GM18499 (cell line): ENCODE measurements around the gene SGK1.
A peak's percentile ranks its signal among the peaks of the same experiment; 100 is the strongest.

ENCODE experiments used
- ATAC-seq: cut with Tn5 transposase; IDR thresholded peaks from one replicate; pipeline ENCODE4 v1.9.1; 2021; ENCODE audit warnings: moderate number of reproducible peaks; ENCODE audit not compliant: insufficient read depth, unreplicated experiment

The SGK1 gene

GRCh38 chr6:134174672-134175531, 143.0 kb downstream of the SGK1 start:
- ATAC-seq = peak; percentile 45

- no peak for ATAC-seq
Observed at GRCh38 chr6:134173936-134174671, 143.8 kb downstream of the SGK1 start.

- no peak for ATAC-seq
Observed at GRCh38 chr6:134173366-134173725, 144.6 kb downstream of the SGK1 start.

- ATAC-seq = no peak
Observed at GRCh38 chr6:134172706-134173365, 145.1 kb downstream of the SGK1 start.

GRCh38 chr6:134172020-134172705, 145.7 kb downstream of the SGK1 start:
- no peak for ATAC-seq

- ATAC-seq = no peak
Observed at GRCh38 chr6:134171517-134171916, 146.4 kb downstream of the SGK1 start.

GRCh38 chr6:134170844-134171243, 147.1 kb downstream of the SGK1 start:
- ATAC-seq = no peak

GRCh38 chr6:134169871-134170486, 147.9 kb downstream of the SGK1 start:
- ATAC-seq = no peak

GRCh38 chr6:134168590-134169208, 149.2 kb downstream of the SGK1 start:
- ATAC-seq = no peak

GRCh38 chr6:134166511-134167261, 151.2 kb downstream of the SGK1 start:
- no peak for ATAC-seq

GRCh38 chr6:134165561-134166201, 152.2 kb downstream of the SGK1 start:
- no peak for ATAC-seq

GRCh38 chr6:134164300-134164699, 153.6 kb downstream of the SGK1 start:
- no peak for ATAC-seq

GRCh38 chr6:134162932-134163331, 155.0 kb downstream of the SGK1 start:
- no peak for ATAC-seq

- ATAC-seq = no peak
Observed at GRCh38 chr6:134161041-134161440, 156.9 kb downstream of the SGK1 start.

- ATAC-seq = no peak
Observed at GRCh38 chr6:134152767-134153485, 165.0 kb downstream of the SGK1 start.

- ATAC-seq = no peak
Observed at GRCh38 chr6:134148566-134148965, 169.3 kb downstream of the SGK1 start.

GRCh38 chr6:134147034-134147533, 170.8 kb downstream of the SGK1 start:
- no peak for ATAC-seq
